KOPT-K1 (cell line): Measurements from ENCODE around the gene FMR1.

Experiments used
- H3K27ac ChIP-seq: fragments of 200-600 bp; sonication (generic); 2 replicates; pipeline ENCODE4 v1.5.1; 2016; ENCODE audit warnings: antibody characterized with exemption, mild to moderate bottlenecking, low read depth, low read length; ENCODE audit not compliant: poor library complexity, severe bottlenecking
- H3K36me3 ChIP-seq: fragments of 200-600 bp; sonication (generic); 2 replicates; pipeline ENCODE4 v1.5.1; 2017; ENCODE audit warnings: antibody characterized with exemption, mild to moderate bottlenecking, low read length, moderate library complexity; ENCODE audit not compliant: insufficient read depth
- H3K9me3 ChIP-seq: fragments of 200-600 bp; sonication (generic); 2 replicates; pipeline ENCODE4 v1.5.1; 2017; ENCODE audit warnings: antibody characterized with exemption, low read length, mild to moderate bottlenecking; ENCODE audit not compliant: insufficient read depth, poor library complexity, severe bottlenecking

FMR1 gene

DNA sequence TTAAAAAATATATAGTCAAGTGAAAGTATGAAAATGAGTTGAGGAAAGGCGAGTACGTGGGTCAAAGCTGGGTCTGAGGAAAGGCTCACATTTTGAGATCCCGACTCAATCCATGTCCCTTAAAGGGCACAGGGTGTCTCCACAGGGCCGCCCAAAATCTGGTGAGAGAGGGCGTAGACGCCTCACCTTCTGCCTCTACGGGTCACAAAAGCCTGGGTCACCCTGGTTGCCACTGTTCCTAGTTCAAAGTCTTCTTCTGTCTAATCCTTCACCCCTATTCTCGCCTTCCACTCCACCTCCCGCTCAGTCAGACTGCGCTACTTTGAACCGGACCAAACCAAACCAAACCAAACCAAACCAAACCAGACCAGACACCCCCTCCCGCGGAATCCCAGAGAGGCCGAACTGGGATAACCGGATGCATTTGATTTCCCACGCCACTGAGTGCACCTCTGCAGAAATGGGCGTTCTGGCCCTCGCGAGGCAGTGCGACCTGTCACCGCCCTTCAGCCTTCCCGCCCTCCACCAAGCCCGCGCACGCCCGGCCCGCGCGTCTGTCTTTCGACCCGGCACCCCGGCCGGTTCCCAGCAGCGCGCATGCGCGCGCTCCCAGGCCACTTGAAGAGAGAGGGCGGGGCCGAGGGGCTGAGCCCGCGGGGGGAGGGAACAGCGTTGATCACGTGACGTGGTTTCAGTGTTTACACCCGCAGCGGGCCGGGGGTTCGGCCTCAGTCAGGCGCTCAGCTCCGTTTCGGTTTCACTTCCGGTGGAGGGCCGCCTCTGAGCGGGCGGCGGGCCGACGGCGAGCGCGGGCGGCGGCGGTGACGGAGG lies at the start of gene FMR1:
Gene FMR1 (plus strand): TSS at position 728 of the 831 bp plus-strand sequence. CDS start 261 bp downstream, outside the sequence.
- Histone ChIP-seq H3K36me3 (no peaks in the 10 kb centered on the region), H3K27ac (peak within 1 kb of the TSS; percentile 94), H3K9me3 (no peaks in the 10 kb centered on the region)

DNA sequence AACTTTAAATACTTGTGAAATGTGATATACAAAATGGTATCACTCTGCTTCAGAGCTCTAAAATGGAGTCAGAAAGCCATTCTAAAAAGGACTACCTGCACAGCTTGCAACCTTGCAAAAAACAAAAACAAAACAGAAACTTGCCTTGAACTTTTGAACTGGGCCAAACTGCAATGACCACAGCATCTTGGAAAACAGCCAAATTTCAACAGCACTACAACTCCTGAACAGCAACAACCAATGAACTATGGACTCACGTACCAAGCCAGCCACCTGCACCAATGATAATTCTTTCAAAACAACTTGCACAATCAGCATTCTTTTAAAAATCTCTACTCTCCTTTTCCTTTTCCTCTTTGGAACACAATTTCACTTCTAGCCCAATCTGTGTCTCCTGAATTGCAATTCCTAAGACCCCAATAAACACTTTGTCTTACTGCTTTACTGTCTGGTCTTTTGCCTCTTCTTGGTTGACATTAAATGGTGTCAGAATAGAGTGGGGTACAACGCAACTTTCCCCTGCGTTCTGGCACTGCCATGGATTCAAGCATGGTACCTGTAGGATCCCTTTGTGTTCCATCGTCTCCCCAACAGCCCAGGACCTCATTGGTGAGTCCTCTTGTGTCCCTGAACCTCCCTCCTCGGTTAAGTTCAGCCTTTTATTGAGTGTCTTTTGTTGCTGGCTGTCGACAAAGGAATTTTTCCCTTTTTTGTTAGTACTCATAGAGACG lies 35.7 kb upstream of the FMR1 start:
- Histone ChIP-seq H3K36me3 (no peaks in the 10 kb centered on the region), H3K27ac (no peak overlapping the region), H3K9me3 (no peaks in the 10 kb centered on the region)

DNA sequence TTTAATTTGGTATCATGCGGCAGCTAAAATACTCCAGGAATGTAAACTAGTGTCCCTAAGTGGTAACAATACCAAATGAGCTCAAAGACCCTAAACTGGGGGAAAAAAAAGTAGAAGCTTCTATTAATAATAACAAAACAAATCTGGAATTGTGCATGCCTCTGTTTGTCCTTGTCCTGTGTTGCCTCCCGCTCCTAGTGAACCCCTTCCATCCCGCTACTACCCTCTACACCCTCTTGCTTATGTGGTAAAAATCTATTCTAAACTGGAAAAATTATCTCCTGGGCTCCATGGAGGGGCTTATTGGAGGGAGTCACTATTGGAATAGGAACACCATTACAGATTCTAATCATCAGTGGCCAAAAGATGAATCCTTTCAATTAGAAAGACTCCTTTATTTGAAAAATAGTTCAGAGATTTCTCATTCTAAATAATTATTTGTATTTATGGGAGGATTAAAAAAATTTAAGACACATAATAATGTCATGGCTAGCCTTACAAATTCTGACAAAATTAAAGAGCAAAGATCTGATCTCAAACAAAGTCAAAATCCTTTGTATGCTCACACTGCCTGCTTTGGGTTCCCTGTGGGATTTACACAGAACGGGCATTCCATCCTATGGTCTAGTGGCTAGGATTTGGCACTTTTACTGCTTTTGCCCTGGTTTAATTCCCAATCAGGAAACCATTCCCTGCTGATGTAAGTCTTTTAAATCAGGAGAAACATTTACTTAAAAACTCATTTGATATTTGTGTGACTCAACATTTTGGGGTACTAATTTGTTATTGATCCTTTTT lies 34.7 kb upstream of the FMR1 start:
- no peaks in the 10 kb centered on the region for H3K9me3 ChIP-seq
- no peak overlapping the region for H3K27ac ChIP-seq
- H3K36me3 ChIP-seq, result no peaks in the 10 kb centered on the region

DNA sequence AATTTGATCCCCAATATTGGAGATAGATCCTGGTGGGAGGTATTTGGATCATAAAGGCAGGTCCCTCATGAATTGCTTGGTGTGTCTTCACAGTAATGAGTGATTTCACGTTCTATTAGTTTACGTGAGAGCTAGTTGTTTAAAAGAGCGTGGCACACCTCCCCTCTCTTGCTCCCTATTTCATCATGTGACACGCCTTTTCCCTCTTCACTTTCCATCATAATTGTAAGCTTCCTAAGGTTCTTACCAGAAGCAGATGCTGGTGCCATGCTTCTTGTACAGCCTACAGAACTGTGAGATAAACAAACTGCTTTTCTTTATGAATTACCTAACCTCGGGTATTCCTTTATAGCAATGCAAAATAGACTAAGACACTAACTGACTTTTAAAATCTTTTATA lies 34.0 kb upstream of the FMR1 start:
- Histone ChIP-seq H3K9me3 (no peaks in the 10 kb centered on the region), H3K36me3 (no peaks in the 10 kb centered on the region), H3K27ac (no peak overlapping the region)

DNA sequence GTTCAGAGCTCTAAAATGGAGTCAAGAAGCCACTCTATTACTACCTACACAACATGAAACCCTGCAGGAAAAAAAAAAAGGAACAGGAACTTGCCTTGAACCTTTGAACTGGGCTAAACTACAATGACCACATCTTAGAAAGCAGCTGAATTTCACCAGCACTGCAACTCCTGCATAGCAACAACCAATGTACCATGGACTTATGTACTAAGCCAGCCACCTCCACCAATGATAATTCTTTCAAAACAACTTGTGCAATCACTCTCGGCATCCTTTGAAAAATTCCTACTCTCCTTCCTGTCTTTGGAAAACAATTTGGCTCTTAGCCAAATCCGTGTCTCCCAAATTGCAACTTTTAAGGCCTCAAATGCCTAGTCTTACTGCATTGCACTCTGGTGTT lies 26.8 kb upstream of the FMR1 start:
- H3K36me3 ChIP-seq, result no peaks in the 10 kb centered on the region
- H3K9me3 ChIP-seq, result no peaks in the 10 kb centered on the region
- no peak overlapping the region for H3K27ac ChIP-seq

DNA sequence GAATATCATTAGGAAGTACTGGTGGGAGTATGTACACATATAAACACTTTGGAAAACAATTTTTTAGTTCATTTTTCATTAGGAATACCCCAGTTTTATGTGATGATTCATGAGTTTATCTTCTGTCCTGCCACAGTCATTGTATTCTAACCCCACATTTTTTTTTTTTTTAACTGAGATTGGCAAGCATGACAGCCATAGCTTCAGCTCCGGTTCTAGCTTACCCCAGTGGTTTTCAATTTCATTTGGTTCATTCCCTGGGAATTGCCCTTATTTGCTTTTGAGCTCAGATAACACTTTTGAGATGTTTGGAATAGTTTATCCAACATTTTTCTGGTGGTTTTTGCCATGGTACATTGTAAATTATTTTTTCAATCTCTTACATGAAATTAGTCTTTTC lies 21.0 kb upstream of the FMR1 start:
- Histone ChIP-seq H3K27ac (no peak overlapping the region), H3K36me3 (no peaks in the 10 kb centered on the region), H3K9me3 (no peaks in the 10 kb centered on the region)

DNA sequence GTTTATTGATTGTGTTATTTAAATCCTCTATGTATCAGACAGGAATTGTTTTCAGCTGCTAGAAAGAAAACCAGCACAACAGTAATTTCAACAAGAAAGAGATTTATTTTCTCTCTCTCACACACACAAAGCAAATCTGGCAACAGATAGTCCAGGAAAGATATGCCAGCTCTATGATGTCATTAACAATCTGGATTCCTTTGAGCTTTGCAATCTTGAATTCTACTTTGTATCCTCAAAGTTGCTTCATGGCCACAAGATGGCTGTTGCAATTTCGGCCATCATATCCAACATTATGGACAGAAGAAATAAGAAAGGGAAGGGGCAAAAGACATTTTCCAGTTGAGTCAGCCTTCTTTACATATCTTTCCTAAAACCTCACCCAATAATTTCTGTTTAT lies 19.8 kb upstream of the FMR1 start:
- Histone ChIP-seq H3K27ac (no peak overlapping the region), H3K36me3 (no peaks in the 10 kb centered on the region), H3K9me3 (no peaks in the 10 kb centered on the region)

DNA sequence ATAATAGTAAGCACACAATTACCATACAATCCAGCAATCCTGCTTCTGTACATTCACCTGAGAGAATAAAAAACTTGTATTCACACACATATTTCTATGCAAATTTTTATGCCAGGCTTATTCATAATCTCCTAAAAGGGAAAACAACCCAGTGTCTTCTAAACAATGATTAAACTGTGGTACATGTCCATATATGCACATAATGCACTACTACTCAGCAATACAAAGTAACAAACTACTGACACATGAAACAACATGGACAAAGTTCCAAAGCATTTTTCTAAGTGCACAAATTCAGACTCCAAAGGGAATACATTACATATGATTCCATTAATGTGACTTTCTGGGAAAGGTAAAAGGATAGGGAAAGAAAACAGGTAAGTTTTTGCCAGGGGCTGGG lies 18.0 kb upstream of the FMR1 start:
- Histone ChIP-seq H3K9me3 (no peaks in the 10 kb centered on the region), H3K36me3 (no peaks in the 10 kb centered on the region), H3K27ac (no peak overlapping the region)

DNA sequence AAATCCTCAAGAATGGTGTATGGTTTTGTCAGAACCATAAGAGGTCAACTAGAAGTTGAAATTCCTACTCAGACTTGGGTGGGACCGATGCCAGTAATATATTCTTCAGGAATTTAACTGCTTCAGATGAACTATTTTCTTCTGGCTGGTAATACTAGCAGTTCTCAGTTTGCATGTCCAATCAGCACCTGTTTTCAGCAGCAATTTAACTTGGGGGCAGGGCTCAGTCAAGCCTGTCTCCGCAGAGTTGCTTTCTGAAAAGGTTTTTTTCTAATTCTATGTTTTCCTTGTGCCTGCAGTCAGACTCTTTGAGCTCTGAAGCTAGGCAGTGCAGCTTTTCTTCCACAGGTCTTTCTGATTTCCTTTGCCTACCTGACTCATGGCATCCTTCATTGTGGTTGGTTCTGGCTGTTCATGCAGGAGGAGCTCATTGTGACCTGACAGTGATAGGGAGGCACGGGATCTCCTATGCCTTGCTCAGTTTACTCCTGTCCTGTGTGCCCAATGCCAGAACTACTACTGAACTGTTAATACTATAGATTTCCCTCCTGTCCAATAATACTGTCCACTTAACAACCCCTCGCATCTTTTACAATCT lies 17.3 kb upstream of the FMR1 start:
- H3K27ac ChIP-seq, result no peak overlapping the region

DNA sequence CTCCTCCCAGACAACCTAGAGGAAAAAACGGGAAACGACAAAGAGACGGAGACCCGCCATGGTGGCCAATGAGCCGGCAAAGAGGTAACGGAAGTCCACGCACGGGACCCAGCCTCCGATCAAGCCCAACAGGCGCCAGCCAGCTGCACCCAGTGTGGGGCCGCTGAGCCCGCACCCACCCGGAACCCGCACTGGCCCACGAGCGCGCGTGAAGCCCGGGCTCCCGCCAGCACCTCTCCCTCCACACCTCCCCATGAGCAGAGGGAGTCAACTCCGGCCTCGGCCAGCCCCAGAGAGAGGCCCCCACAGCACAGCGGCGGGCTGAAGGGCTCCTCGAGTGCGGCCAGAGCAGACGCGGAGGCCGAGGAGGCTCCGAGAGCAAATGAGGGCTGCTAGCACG lies 14.6 kb upstream of the FMR1 start:
- no peak overlapping the region for H3K27ac ChIP-seq
- H3K9me3 ChIP-seq, result no peaks in the 10 kb centered on the region
- H3K36me3 ChIP-seq, result no peaks in the 10 kb centered on the region

More for the DNA sequence above, 17.3 kb upstream of the FMR1 start:
- no peaks in the 10 kb centered on the region for H3K36me3 ChIP-seq
- H3K9me3 ChIP-seq, result no peaks in the 10 kb centered on the region

DNA sequence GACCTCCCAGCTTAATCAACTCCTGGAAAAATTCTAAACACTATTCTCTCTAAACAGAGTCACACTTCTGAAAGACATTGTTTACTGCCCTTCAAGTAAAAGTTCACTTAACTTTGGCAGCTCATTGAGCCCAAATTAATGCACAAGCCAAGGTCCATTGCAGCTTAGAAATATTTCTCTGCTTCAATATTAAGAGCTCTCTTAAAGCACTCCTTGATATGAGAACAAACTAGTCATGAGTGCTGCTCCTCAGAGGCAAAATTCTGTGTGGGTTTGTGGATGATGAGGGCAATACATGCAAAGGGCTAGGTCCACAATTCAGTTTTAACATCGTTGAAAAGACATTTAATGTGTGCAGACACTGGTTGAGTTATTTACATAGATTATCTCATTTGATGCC lies 12.8 kb upstream of the FMR1 start:
- H3K36me3 ChIP-seq, result no peaks in the 10 kb centered on the region
- no peaks in the 10 kb centered on the region for H3K9me3 ChIP-seq
- no peak overlapping the region for H3K27ac ChIP-seq

DNA sequence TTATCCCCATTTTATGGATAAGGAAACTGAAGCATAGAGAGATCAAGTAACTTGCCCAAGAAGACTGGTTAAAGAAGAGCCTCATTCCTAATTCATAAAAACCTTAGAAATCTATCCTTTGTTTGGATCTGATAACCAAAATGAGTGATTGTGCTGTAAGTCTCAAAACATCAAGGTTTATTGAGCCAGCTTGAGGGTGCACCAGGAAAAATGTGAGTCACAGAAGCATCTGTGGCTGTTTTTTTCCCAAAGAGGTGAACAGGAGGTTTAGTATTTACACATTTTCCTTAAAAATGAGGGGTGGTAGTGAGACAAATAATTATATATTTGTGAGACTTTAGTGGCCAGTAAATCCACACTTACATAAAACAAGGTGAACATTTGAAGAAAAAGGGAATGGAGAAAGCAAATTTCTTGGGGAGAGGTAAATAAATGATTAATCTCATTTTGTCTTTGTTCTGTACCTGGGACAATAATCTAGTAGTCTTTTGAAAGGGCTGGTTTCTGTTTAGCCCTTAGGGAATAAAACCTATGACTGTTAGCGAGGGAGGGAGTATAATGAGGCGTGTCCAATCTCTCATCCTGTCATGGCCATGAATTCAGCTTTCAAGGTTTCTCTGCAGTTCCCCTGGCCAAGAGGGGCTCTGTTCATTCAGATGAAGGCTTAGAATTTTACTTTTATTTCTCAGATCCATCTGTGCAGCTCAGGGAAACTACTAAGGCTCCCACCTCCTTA lies 12.2 kb upstream of the FMR1 start:
- no peaks in the 10 kb centered on the region for H3K36me3 ChIP-seq
- H3K9me3 ChIP-seq, result no peaks in the 10 kb centered on the region
- H3K27ac ChIP-seq, result no peak overlapping the region

DNA sequence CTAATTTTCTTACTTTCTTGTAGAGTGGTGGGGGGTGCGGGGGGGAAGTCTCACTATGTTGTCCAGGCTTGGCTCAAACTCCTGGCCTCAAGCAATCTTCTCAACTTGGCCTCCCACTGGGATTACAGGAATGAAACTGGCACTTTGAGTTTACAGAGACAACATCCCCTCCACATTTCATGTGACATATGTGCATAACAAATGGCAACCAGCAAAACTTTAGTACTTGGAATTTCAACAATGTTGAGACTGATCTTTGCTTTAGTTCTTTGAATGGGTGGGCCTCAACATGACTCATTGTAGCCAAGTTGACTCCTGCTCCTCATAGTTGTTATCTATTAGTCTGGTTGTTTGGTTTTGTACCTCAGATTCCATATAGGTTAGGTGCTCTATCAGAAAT lies 11.4 kb upstream of the FMR1 start:
- Histone ChIP-seq H3K9me3 (no peaks in the 10 kb centered on the region), H3K36me3 (no peaks in the 10 kb centered on the region), H3K27ac (no peak overlapping the region)

DNA sequence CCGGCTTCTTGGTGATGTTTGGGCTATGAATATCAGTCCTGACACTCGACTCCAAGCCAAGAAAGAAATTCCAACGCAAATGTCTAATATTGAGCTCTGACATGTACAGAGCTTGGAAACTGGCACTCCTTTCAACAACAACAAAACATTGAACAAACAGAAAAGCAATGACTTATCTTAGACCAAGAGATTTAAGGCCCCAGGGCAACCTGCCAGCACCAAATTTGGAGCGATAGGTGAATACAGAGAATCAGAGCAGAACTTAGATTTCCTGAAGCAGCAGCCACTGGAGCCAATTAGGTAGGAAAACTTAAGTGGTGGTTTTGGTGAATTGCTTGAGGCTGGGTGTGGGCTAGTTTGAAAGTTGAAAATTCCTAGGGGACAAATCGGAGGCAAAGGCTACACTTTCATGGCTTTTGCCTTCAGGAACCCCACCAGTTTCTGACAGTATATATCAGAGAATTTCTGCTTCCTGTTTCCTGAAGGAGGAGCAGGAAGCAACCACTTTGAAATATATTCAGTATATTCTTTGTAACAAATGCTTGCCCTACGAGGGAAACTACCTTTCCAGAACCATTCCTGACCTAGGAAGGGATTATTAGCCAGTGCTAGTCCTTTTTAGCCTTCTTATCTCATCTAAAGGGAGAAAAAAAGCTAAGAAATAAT lies 10.1 kb upstream of the FMR1 start:
- Histone ChIP-seq H3K36me3 (no peaks in the 10 kb centered on the region), H3K27ac (no peak overlapping the region), H3K9me3 (no peaks in the 10 kb centered on the region)
